Measurements from ENCODE around the gene SRP14.
"Not testable (repeated sequence)": the region's sequence is repeated elsewhere in the genome, so short reads cannot be mapped to it uniquely, and the experiment has no call there.

Gene SRP14

DNA sequence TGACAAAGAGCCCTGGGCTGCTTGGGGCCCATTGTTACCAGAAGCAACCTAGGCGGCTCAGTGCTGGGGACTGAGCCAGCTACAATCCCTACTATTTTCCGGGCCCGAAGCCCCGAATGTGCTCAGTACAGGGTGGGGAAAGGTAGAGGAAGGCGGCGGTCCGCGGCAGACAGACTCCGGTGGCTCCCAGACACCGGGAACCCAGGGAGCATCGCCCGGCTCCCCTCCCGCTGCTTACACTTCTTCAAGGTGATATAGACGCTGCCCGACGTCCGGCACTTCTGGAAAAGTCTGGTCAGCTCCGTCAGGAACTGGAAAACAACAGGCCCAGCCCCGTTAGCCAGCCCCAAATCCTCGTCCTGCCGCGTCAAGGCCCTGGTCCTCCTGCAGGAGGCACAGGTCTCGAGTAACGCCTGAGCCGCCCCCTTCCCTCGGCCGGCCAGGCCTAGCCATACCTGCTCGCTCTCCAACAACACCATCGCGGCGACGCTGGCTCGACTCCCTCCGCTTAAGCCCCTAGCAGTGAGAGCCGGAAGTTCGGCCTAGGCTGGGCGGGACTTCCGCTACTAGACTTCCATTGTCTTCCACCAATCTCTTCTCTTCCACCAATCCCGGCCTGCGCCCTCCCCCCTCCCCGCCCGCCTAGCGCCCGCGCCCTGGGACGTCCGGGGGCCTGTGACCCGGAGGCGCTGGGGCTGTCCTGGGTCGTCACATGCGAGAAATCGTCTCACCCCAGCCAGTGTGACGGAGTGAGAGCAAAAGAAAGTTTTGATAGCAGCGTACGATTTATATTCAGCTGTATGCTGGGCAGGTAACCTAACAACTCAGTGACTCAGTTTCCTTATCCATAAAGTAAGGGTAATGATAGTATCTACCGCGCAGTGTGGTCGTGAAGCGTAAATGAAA, at the start of gene SRP14:
TSS of gene SRP14 (minus strand) at position 544 of the 906 bp plus-strand sequence. CDS start at position 479, 65 bp downstream.
- DNase-seq = peak; percentile 85 to 90

DNA sequence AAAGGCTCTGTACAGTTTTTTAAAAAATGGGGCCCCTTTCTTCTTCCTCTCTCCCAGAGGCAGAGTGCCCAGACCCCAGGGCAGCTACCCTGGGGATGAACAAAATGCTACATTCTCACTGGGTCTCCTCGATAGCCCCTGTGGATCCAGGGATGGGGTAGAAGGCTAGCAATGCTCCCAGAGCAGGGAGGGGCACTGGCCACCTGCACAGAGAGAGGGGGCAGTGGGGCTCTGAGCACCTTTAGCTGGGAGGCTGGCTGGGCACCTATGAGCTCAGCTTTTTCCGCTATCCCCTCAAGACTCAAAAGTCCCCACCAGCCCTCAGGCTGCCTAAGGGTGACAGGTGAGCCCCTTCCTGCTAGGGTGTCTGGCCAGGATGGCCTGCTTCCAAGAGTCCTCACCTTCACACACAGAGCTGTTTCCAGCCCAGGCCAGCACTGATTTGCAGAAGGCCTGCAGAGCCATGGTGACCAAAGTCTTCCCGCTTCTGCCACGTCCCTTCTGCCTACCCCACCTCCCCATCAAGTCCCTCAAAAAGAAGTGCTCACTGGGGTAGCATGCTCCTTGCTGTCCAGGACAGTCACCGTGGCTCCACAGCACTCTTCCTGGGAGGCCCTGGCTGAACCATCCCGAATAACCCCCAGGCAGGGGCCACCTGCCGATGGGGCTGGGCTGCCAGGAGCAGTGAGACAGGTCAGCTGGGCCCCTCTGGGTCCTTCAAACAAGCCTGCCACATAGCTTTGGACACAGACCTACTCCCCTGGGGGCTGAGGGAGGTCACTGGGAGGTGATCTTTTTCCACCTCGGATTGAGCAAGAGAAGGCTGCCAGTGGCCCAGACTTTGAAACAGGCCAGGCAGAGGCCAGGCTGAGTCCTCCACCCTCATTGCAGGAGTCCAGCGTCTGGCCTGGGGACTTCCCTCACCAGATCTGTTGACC, 49.3 kb upstream of the SRP14 start:
- DNase-seq = no peak

DNA sequence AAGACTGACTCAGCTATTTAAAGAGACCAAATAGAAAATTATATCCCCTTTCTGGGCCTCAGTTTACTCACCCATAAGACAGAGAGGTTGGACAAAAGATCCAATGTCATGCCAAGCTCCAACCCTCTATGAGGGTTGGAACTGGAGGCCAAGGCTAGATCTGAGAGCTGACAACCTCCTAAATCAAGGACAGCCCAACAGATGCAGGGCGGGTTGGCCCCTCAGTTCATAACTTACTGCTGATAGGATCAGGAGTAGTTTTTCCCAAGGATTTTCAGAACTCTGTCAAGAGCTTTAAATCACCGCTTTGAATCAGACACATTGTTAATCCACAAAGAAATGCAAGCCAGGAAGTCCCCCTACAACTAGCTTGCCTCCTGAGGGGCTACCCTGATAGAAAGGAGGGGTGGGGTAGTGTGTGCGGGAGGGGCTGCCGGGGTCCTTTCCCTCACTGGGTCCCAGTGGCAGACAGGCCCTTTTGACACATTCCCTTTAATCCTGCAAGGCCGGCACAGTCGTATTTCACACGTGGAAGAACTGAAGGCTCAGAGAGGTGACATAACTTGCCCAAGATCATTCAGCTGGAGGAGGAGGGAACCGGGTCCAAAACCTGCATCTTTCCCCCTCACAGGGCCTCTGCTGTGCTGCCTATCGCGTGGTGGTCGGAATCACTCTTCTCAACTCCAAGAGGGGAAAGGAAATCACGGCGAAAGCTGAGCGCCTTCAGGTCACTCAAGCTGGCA, 48.3 kb upstream of the SRP14 start:
- DNase-seq = no peak

DNA sequence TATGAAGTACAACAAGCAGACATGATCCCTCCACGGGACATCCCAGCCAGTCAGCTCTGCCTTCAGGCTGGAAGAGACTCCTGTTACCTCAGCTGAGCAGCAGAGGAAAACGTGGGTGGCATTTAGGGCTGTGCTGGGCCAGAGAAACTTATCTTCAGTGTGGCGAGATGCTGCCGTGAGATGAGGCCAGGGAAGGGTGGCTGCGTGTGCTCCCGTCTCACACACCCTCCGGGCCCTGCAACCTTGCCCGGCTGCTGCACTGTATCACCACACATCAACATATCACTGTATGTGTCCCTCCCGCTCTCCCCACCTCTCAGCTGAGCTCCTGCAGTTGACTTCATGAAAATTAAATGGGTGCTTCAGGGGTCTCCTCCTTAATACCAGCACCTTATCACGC, 46.3 kb upstream of the SRP14 start:
- DNase-seq = no peak

DNA sequence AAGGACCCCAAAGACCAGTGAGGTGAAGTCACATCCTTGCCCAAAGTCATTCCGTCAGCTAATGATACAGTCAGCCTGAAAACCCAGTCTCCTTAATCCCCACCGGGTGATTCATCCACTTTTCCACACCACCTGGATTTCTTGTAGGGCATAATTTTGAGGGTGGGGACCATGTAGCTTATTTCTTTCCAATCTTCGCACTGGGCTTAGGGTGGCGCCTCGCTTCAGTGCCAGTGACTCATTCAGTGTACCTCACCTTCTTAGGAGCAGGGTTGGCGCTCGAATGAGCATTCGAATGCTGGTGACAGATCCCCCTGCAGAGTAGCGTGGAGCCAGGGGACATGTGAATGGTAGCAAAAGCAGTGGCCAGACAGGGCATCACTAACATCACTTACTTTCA, 45.7 kb upstream of the SRP14 start:
- DNase-seq = no peak

DNA sequence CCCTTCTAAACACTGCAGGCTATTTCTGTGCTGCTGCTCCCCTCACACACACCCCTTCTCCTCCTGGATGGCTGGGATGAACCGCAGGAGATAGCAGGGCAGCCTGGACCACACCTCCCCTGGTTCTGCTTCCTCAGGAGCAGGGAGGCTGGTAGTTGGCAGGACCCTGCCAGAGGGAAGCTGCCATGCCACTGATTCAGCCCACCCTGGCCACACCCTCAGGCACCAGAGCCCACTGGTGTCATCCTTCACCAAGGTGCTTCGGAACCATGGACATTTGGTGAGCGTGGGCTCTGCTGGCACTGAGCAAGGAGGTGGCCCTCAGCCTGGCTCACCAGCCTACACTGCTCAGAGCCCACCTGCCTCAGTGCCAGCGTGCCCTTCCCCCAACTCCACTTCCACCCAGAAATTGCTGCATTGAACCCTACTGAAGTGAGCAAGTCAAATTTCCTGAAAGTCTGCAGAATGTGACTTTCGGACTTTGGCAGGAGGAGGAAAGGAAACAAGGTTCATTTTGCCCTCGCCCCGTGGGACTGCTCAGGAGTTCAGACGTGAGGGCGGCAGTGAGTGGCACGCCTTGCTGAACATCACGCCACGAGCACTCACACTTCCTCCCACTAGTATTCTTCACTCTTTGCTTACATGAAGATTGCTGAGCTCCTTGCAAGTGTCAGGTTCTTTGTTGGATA, 43.4 kb upstream of the SRP14 start:
- no peak for DNase-seq

GRCh38 chr15:40081691-40082194, 42.8 kb upstream of the SRP14 start:
- no peak for DNase-seq

- no peak for DNase-seq
These were observed 41.9 kb upstream of the SRP14 start for GRCh38 chr15:40080847-40081246.

- DNase-seq = no peak
These were observed 41.1 kb upstream of the SRP14 start for GRCh38 chr15:40080104-40080503.

DNA sequence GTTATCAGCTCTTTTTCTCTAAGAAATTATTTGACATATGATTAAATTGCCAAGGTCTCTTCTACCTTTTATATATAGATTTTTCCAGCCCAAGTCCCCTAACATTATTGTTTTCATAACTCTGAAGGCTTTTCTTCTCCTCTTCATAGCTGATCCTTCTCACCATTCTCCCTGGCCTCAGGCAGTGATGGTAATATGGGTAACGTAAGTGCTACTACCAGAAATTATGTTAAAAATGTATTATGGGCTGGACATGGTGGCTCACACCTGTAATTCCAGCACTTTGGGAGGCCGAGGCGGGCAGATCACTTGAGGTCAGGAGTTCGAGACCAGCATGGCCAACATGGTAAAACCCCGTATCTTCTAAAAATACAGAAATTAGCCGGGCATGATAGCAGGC, 40.5 kb upstream of the SRP14 start:
- DNase-seq = no peak

DNA sequence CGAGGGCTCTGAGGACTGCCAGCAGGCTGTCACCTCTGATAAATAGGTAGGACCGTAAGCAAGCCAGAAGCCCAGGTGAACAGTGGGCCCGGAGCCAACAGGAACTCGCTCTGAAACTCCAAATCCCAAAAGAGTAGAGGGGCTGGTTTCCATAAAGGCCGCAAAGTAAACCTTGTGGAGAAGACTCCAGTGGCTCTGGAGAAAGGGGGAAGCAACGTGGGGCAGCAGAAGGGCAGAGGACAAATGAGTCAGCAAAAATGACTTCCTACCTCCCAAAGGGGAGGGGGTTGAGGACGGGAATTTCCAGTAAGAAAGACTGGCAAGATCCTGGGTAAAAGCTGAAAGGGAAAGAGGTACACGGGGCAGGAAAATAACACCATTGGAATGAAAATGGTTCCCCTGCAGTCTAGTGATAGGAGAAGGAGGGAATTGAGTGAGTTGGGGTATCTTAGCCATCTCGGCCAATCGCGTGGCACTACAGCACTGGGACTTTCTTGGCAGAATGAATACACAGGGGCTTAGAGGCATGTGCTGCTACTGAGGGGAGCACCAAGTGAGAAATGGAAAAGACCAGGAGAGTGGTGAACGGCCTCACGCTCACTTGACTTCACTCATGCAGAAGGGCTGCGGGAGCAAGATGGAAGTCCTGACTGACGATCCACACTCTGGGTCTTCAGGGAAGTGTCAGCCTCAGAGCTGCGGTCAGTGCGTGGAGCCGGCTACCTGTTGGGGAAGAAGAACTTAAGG, 36.5 kb upstream of the SRP14 start:
- no peak for DNase-seq

GRCh38 chr15:40074656-40075055, 35.7 kb upstream of the SRP14 start:
- not testable (repeated sequence) for DNase-seq

GRCh38 chr15:40073716-40074490, 34.9 kb upstream of the SRP14 start:
- DNase-seq = not testable (repeated sequence)

GRCh38 chr15:40072216-40072990, 33.4 kb upstream of the SRP14 start:
- no peak for DNase-seq

DNA sequence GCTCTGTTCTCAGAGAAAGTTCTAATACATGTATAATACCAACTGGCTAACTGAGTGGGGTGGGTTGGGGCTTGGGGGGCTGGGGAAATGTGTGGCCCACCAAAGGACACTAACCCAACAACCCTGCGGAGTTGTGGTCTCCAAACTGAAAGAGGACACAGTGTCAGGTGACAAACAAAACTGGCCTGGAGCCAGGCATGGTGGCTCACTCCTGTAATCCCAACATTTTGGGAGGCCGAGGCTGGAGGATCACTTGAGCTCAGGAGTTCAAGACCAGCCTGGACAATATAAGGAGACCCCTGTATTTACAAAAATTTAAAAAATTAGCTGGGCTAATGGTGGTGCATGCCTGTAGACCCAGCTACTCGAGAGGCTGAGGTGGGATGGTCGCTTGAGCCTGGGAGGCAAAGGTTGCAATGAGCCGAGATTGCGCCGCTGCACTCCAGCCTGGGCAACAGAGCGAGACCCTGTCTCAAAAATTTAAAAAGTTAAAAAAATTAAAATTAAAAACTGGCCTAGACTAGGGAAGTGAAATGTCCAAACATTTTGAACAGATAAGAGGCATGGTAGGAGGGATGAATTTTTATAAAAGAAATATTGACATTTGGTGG, 31.7 kb upstream of the SRP14 start:
- no peak for DNase-seq

GRCh38 chr15:40070166-40070557, 31.2 kb upstream of the SRP14 start:
- no peak for DNase-seq

DNA sequence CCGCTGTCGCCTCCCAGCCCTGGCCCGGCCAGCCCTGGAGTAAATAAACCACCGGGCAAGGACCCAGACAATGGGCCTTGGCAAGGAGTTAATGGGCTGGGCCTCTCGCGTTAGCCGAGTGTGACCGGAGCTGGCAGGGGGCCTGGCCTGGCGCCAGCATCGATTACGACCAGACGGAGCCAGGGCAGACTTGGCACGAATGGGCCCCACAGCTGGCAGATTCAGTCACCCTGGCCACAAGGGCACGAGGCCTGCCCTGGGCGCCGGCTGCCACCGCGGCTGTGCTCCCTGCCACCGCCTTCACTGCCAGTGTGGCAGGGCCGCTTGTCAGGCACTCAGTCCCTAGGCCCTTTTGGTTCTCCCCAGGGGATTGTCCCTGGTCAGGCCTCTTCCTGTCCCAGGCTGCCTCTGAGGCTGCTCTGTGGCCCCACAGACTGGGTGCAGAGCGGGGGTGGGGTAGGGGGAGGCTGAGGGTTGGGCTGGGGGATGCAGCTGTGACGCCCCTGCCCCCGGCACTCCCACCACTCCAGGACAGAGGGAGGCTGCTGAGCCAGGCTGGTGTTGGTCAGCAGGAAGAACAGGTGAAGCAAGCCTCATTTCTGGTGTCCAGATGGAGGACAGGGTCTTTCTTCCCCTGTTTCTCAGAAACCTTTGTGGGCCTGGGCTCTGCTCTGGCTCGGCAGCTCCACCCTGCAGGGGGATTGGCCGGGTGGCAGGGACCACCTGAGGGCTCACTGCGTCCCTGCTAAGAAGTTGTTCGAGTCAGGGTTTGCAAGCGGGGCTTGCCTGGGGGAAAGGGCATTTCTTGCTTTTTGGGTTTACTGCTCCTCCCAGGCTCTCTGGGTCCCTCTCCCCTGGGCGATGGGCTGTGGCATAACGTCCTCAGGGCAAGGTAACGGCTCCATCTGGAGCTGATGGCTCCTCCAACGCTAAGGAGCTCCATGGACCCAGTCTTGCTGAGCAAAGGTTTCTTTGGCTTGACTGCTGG, 30.5 kb upstream of the SRP14 start:
- DNase-seq = no peak

All from stimulated activated CD4-positive, alpha-beta T cell treated with anti-CD3 and anti-CD28 coated beads, Interleukin-2, amount 100 ng/mL, for 48 hours (primary cell).